PC-3 (cell line): ENCODE results near the gene SCCPDH.

Experiments
- CTCF ChIP-seq: fragments of 300-600 bp; sonication (generic); conservative IDR thresholded peaks from 2 replicates; pipeline ENCODE4 v1.5.1; 2017; ENCODE audit warnings: antibody characterized with exemption, low read depth, mild to moderate bottlenecking, low read length
- EZH2 ChIP-seq: fragments of 300-600 bp; sonication (generic); IDR thresholded peaks from one replicate; pipeline ENCODE4 v1.6.1; 2017; ENCODE audit warnings: antibody characterized with exemption, mild to moderate bottlenecking, low read length; ENCODE audit not compliant: unreplicated experiment
- EZH2phosphoT487 ChIP-seq: fragments of 300-600 bp; sonication (generic); IDR thresholded peaks from 2 replicates; pipeline ENCODE4 v1.6.1; 2018; ENCODE audit warnings: mild to moderate bottlenecking, antibody characterized with exemption, low read length, borderline replicate concordance

DNA sequence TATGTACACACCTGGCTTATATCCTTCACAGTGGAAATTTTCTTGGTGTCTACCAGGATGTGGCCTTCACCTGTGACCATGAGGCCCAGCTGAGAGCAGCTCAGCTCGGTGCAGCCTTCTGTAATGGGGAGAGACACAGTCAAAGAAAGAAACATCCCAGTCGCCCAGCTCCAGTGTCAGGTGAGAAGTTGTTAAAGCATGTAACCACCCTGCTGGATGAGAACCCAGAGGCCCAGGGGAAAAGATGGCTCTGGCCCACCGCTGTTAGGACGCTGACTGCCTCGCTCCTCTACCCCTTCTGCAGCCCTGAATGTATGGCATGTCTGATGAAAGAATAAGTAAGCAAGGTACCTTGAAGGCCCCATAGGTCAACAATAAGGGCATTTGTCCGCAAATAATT, 52.7 kb downstream of the SCCPDH start:
- no peak for TF ChIP-seq EZH2phosphoT487
- TF ChIP-seq CTCF: no peak
- TF ChIP-seq EZH2: no peak
